Colon (tissue), 2 donors: ENCODE measurements around the gene ROCK2.
"Not testable (repeated sequence)": the region's sequence is repeated elsewhere in the genome, so short reads cannot be mapped to it uniquely, and the experiment has no call there.

Experiments
- FAIRE-seq: peaks from 2 replicates; lab custom pipeline; 2012; peaks lifted over from hg19 to GRCh38; lab: Jason Lieb, UNC
- donor health status: control.
- donor health status: control.

The ROCK2 gene

GRCh38 chr2:11264818-11265217, 79.6 kb downstream of the ROCK2 start:
- no peak for FAIRE-seq

- no peak for FAIRE-seq
Observed at GRCh38 chr2:11264007-11264406, 80.4 kb downstream of the ROCK2 start.

DNA sequence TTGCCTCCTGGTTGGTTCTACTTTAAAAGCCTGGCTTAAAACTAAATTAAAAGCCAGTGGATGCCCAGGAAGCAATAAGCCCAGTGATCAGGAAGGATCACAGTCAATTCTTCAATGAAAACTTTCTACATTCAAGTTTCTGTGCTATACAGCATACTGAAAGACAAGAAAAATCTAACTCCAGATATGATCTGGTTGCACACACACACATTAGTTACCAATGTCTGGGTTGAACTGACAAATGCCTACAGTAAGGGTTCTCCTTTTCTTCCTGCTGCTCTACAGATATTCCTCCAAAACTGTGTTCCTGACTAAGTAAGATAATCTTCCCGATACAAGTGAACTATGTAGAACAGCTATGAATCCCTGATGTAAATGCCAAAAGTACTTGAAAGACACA, 81.3 kb downstream of the ROCK2 start:
- no peak for FAIRE-seq

DNA sequence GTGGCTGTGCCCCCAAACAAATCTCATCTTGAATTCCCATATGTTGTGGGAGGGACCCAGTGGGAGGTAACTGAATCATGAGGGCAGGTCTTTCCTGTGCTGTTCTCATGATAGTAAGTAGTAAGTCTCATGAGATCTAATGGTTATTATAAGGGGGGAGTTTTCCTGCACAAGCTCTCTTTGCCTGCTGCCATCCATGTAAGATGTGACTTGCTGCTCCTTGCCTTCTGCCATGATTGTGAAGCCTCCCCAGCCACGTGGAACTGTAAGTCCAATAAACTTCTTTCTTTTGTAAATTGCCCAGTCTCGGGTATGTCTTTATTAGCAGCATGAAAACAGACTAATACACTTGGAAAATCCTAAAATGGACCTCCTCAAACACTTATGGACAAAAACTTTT, 82.0 kb downstream of the ROCK2 start:
- FAIRE-seq, result not testable (repeated sequence)

- not testable (repeated sequence) for FAIRE-seq
Observed at GRCh38 chr2:11261564-11261963, 82.9 kb downstream of the ROCK2 start.

DNA sequence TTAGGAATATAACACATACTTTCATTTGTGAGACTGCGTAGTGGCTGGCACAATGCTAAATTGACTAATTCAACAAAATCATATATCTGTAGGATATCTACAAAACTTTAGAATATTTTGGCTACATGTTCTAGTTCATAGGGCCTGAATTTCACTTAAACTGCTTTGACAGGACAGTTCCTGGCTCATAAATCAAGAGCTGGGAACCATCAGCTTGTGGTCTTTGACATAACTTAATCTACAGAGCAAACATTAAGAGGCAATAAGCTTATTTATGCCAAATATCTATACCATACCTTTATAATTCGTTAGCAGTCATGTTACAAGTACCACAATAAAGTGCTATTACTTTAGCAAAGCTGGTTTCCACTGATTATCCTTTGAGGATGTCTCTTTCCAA, 83.5 kb downstream of the ROCK2 start:
- FAIRE-seq, result no peak

DNA sequence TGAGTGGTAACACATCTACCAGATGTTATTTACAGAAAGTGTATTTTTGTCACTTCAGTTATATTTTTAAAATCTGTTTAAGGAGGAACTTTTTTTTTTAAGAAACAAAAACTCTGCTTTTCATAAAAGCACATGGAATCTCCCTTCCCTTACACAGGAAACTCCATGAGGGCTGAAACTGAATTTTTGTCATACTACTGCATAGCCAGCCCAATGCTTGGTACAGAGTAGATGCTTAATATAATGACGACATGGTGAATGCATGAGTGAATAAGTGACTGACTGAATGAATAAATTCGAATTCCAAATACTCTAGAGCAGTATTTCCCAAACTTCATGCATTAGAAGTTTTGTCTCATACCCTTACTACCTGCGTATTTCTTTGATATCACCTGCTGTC, 86.5 kb downstream of the ROCK2 start:
- no peak for FAIRE-seq

DNA sequence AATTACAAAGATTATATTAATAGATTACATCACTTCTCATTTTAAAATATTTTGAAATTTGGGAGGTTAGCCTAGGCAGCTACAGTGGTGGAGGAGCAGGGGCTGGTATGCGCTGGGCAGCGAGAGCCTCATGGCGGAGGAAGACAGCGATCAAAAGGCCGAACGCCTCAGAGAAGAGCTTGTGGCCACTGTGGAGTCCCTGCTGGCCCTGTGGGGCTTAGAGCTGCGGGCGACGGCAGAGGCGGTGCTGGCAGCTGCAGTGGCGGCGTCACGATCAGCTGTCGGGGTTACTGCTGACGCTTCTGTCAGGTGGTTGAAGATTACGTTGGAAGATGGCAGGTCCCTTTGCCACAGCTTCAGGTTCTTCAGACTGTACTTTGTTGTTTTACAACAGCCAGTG, 87.4 kb downstream of the ROCK2 start:
- no peak for FAIRE-seq

DNA sequence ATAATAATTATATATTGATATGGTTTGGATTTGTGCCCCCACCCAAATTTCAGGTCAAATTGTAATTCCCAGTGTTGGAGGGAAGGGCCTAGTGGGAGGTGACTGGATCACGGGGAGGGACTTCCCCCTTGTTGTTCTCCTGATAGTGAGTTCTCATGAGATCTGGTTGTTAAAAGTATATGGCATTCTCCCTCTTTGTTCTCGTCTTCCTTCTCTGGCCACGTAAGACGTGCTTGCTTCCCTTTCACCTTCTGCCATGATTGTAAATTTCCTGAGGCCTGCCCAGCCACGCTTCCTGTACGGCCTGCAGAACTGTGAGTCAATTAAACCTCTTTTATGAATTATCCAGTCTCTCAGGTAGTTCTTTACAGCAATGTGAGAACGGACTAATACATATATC, 88.3 kb downstream of the ROCK2 start:
- no peak for FAIRE-seq

- no peak for FAIRE-seq
Observed at GRCh38 chr2:11254100-11254536, 90.3 kb downstream of the ROCK2 start.

DNA sequence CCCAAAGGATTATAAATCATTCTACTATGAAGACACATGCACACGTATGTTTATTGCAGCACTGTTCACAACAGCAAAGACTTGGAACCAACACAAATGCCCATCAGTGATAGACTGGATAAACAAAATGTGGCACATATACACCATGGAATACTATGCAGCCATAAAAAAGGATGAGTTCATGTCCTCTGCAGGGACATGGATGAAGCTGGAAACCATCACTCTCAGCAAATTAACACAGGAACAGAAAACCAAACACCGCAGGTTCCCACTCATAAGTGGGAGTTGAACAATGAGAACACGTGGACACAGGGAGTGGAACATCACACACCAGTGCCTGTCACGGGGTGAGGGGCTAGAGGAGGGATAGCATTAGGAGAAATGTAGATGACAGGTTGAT, 92.0 kb downstream of the ROCK2 start:
- not testable (repeated sequence) for FAIRE-seq

- no peak for FAIRE-seq
Observed at GRCh38 chr2:11250400-11251196, 93.8 kb downstream of the ROCK2 start.

DNA sequence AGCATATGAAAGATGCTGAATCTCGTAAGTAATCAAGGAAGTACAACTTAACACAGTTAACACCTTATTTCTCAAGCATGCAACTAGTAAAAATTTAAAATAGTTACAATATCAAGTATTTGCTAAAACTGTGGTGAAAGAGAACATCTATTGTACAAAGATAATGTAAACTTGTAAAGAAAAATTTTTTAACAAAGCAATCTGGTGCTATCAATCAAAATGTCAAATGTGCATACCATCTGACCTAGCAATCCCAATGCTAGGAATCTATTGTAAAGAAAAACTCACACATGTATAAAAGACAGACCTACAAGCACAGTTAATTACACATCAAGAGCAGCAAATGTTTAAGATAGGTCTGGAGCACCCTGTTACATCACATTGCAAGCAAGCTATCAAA, 99.1 kb downstream of the ROCK2 start:
- FAIRE-seq, result no peak

- FAIRE-seq, result no peak
Observed at GRCh38 chr2:11244091-11244826, 100.2 kb downstream of the ROCK2 start.

GRCh38 chr2:11243512-11243911, 100.9 kb downstream of the ROCK2 start:
- FAIRE-seq, result no peak

DNA sequence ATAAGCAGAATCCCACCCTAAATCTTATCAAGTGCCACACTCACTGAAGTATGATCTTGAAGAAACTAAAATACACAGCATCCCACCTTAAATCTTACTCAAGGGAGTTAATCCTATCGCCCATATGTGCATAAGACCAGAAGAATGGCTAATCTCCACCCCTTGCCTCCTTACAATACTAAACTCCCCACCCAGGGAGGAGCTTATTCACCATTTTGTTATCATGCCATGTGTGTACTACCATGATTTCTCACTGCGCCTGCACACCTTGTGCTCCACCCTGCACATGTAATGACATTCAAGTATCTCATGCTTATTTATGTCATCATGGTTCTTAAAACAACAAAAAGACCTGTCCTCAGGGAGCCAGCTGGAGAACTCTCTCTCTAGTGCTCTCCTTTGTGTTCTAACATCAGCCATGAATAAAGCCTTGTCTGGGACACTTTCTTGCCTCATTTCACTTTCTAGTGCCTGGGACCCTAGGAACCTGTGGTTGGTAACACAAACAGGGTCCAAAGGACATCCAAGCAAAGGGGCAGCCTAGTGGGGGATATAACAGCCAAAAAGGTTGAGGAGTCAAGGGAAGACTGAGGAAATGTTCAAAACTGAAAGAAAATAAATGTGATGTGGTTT, 101.8 kb downstream of the ROCK2 start:
- no peak for FAIRE-seq

GRCh38 chr2:11241412-11242203, 102.8 kb downstream of the ROCK2 start:
- no peak for FAIRE-seq

- no peak for FAIRE-seq
Observed at GRCh38 chr2:11239666-11240462, 104.6 kb downstream of the ROCK2 start.

DNA sequence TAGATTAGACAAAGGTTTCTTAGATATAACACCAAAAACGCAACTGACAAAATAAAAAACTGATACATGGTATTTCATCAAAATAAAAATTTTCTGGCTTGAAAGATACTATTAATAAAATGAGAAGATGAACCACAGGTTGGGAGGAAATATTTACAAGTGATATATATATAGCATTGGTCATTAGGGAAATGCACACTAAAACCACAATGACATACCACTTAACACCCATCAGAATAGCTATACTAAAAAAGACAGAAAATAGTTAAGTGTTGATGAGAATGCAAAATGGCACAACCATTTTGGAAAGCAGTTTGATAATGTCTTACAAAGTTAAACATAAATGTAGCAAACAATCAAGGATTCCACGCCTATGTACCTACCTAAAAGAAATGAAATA, 105.3 kb downstream of the ROCK2 start:
- FAIRE-seq, result no peak

- no peak for FAIRE-seq
Observed at GRCh38 chr2:11237122-11237521, 107.3 kb downstream of the ROCK2 start.

DNA sequence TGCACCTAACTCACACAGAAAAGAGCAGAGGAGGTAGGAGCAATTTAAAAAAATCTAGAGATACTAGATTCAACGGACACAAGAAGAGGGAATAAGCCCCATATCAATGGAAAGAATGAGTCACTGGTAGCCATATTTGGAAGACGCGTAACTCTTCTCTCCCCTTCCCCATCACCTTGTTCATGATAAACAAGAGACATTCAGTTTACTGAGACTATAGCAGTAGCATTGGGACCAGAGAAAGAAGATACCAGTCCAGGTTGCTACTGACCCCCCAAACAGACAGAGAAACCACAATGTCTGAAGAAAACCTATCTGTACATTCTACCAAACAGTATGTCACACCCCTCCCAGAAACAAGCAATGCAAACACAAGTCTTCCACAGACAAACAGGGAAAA, 108.1 kb downstream of the ROCK2 start:
- FAIRE-seq, result no peak
